ENCODE measurements around the gene C1GALT1.

The C1GALT1 gene

GRCh38 chr7:7146837-7147236 is 35.5 kb upstream of the C1GALT1 start:
- Histone ChIP-seq H2AFZ (ENCODE audit: low read length) (no peak overlapping the region), H3K4me2 (ENCODE audit: low read depth, low read length) (no peak overlapping the region), H4K20me1 (ENCODE audit: insufficient read depth, low read length) (no peaks in the 10 kb centered on the region), H3K9ac (ENCODE audit: low read length) (no peak overlapping the region), H3K4me1 (ENCODE audit: low read length) (no peaks in the 10 kb centered on the region), H3K9me3 (replicated peaks; ENCODE audit: insufficient read depth, low read length) (no peaks in the 10 kb centered on the region), H3K27me3 (replicated peaks; ENCODE audit: insufficient read depth, low read length) (no peaks in the 10 kb centered on the region), H3K36me3 (replicated peaks; ENCODE audit: insufficient read depth, low read length) (no peaks in the 10 kb centered on the region), H3F3A (ENCODE audit: insufficient read depth, low read length) (no peaks in the 10 kb centered on the region), H3K4me3 (ENCODE audit: low read length) (no peak overlapping the region), H3K79me2 (ENCODE audit: low read length) (no peaks in the 10 kb centered on the region), H3K9me2 (replicated peaks; ENCODE audit: insufficient read depth, low read length) (no peaks in the 10 kb centered on the region), H3K27ac (ENCODE audit: low read length) (no peak overlapping the region)
- DNase-seq: no peak
- no peak for TF ChIP-seq EZH2phosphoT487 (IDR thresholded peaks at IDR 0.05; ENCODE audit: low read length)
- TF ChIP-seq EZH2 (optimal IDR thresholded peaks at IDR 0.05; ENCODE audit: low read depth, low read length): no peak
- no peak for TF ChIP-seq CTCF (IDR thresholded peaks at IDR 0.05; ENCODE audit: low read length)

- Histone ChIP-seq H3K4me2 (ENCODE audit: low read depth, low read length) (no peak overlapping the region), H2AFZ (ENCODE audit: low read length) (no peak overlapping the region), H3K4me3 (ENCODE audit: low read length) (no peak overlapping the region), H3K9ac (ENCODE audit: low read length) (no peak overlapping the region), H4K20me1 (ENCODE audit: insufficient read depth, low read length) (no peaks in the 10 kb centered on the region), H3K9me3 (replicated peaks; ENCODE audit: insufficient read depth, low read length) (no peaks in the 10 kb centered on the region), H3K36me3 (replicated peaks; ENCODE audit: insufficient read depth, low read length) (no peaks in the 10 kb centered on the region), H3K9me2 (replicated peaks; ENCODE audit: insufficient read depth, low read length) (no peaks in the 10 kb centered on the region), H3K79me2 (ENCODE audit: low read length) (no peaks in the 10 kb centered on the region), H3K27ac (ENCODE audit: low read length) (no peak overlapping the region), H3K4me1 (ENCODE audit: low read length) (no peaks in the 10 kb centered on the region), H3K27me3 (replicated peaks; ENCODE audit: insufficient read depth, low read length) (no peaks in the 10 kb centered on the region), H3F3A (ENCODE audit: insufficient read depth, low read length) (no peaks in the 10 kb centered on the region)
- DNase-seq: no peak
- TF ChIP-seq EZH2 (optimal IDR thresholded peaks at IDR 0.05; ENCODE audit: low read depth, low read length): no peak
- TF ChIP-seq EZH2phosphoT487 (IDR thresholded peaks at IDR 0.05; ENCODE audit: low read length): no peak
- no peak for TF ChIP-seq CTCF (IDR thresholded peaks at IDR 0.05; ENCODE audit: low read length)
Measured at GRCh38 chr7:7148798-7149481, 33.4 kb upstream of the C1GALT1 start.

GRCh38 chr7:7151285-7151684 is 31.1 kb upstream of the C1GALT1 start:
- H4K20me1 ChIP-seq (ENCODE audit: insufficient read depth, low read length): no peaks in the 10 kb centered on the region
- DNase-seq: no peak
- TF ChIP-seq EZH2phosphoT487 (IDR thresholded peaks at IDR 0.05; ENCODE audit: low read length) (no peak), EZH2 (optimal IDR thresholded peaks at IDR 0.05; ENCODE audit: low read depth, low read length) (no peak), CTCF (IDR thresholded peaks at IDR 0.05; ENCODE audit: low read length) (no peak)
- no peak overlapping the region for H3K9ac ChIP-seq (ENCODE audit: low read length)
- H3K9me2 ChIP-seq (replicated peaks; ENCODE audit: insufficient read depth, low read length): no peaks in the 10 kb centered on the region
- no peaks in the 10 kb centered on the region for H3K36me3 ChIP-seq (replicated peaks; ENCODE audit: insufficient read depth, low read length)
- H2AFZ ChIP-seq (ENCODE audit: low read length): no peak overlapping the region
- H3K27ac ChIP-seq (ENCODE audit: low read length): no peak overlapping the region
- H3K4me2 ChIP-seq (ENCODE audit: low read depth, low read length): no peak overlapping the region
- H3K79me2 ChIP-seq (ENCODE audit: low read length): no peaks in the 10 kb centered on the region
- peaks cover 7% of the 10 kb centered on the region; the same call in 1 of the 2 replicates for H3K4me1 ChIP-seq (ENCODE audit: low read length)
- H3K9me3 ChIP-seq (replicated peaks; ENCODE audit: insufficient read depth, low read length): no peaks in the 10 kb centered on the region
- H3K27me3 ChIP-seq (replicated peaks; ENCODE audit: insufficient read depth, low read length): no peaks in the 10 kb centered on the region
- no peaks in the 10 kb centered on the region; the same call in 1 of the 2 replicates for H3F3A ChIP-seq (ENCODE audit: insufficient read depth, low read length)
- H3K4me3 ChIP-seq (ENCODE audit: low read length): no peak overlapping the region
